Spleen (tissue), 7 donors: Measurements from ENCODE around the gene CMSS1.

ENCODE experiments used
- CTCF ChIP-seq, 11 experiments: fragments of 200-600 bp in 7 of 11; fragments of 450-650 bp in 4 of 11; sonication (generic) in 4 of 11; IDR thresholded peaks in 8 of 11; conservative IDR thresholded peaks in 3 of 11; 1 replicate in 7 of 11; 2 replicates in 4 of 11; pipeline versions ENCODE4 v1.4.0 to v1.8.0; 2016 to 2021; ENCODE audit warnings: antibody characterized with exemption in 11 of 11, inconsistent platforms in 4 of 11, mild to moderate bottlenecking in 1 of 11
- POLR2A ChIP-seq, 3 donors: fragments of 450-650 bp; IDR thresholded peaks; one replicate each; pipeline ENCODE4 v1.5.1; 2017; ENCODE audit warnings: antibody characterized with exemption in 3 of 3, mild to moderate bottlenecking in 1 of 3
- POLR2AphosphoS5 ChIP-seq, 3 donors: sonication (generic); formaldehyde crosslinking; IDR thresholded peaks; one replicate each; pipeline ENCODE4 v1.5.1; 2017; ENCODE audit warnings: antibody characterized with exemption in 3 of 3
- donor health status: DM: no; HTN: no; CAD: no; lungs with moderate emphysema.
- donor health status: DM: no; HTN: no; CAD: no.
- donor health status: DM: no; HTN: no; CAD: no.

DNA sequence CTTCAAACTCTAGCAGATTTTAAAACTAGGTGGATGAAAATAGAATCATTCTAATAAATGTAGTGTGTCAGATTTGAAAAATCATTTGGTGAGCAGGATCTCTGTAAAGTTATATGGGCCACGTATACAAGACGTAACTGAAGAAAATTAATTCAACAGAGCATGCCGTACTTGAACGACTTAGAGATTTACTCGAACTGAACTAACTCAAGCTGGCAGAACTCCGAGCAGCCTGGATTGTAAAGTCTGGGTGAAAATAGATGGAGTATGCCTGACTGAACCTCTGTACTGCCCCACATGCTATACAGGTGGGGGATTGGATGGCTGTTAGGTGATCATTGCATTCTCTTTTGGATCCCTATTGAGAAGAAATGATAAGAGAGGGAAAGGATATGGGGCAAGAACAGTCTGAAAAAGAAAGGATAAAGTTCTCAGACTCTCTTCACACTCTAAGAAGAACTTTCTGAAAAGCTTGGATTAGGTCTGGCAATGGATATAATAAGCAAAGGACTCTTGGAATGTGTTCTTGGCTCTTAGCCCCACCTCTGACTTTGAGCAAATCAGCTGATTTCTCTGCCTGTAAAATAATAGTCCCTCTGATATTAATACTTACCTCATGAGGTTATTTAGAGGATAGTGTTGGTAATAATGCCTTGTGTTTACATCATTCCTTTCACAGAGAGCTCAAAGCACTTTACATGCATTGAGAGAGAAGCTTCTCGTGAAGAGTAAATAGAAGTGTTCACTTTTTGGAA is 149.2 kb downstream of the CMSS1 start:
- TF ChIP-seq POLR2A (IDR thresholded peaks at IDR 0.05): no peak
- no peak for TF ChIP-seq CTCF (IDR thresholded peaks at IDR 0.05 in 8 of 11, conservative IDR thresholded peaks at IDR 0.05 in 3 of 11)
- TF ChIP-seq POLR2AphosphoS5 (IDR thresholded peaks at IDR 0.05): no peak
